ENCODE results near the gene PRDM12.

- TF ChIP-seq, protein P1, sequence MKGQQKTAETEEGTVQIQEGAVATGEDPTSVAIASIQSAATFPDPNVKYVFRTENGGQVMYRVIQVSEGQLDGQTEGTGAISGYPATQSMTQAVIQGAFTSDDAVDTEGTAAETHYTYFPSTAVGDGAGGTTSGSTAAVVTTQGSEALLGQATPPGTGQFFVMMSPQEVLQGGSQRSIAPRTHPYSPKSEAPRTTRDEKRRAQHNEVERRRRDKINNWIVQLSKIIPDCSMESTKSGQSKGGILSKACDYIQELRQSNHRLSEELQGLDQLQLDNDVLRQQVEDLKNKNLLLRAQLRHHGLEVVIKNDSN (IDR thresholded peaks at IDR 0.05; ENCODE audit: borderline replicate concordance, low read depth): no peak
- TF ChIP-seq EP300 (IDR thresholded peaks at IDR 0.05; ENCODE audit: borderline replicate concordance in 1 of 2, low read depth in 1 of 2, low read length in 1 of 2): no peak
- TF ChIP-seq JUND (IDR thresholded peaks at IDR 0.05): no peak
- no peak for TF ChIP-seq FOXM1 (IDR thresholded peaks at IDR 0.05; ENCODE audit: low read depth)
- TF ChIP-seq GABPA (IDR thresholded peaks at IDR 0.05; ENCODE audit: low read depth): no peak
These were observed 11.0 kb downstream of the PRDM12 start for GRCh38 chr9:130675396-130675795.

Measured in SK-N-SH (cell line).